BLaER1 (cell line): ENCODE data around the gene RFC2.

Experiments used
- H3K27ac ChIP-seq: shearing (Covaris generic); formaldehyde crosslinking; 2 replicates; pipeline ENCODE4 v1.8.1; 2022
- H3K27me3 ChIP-seq: shearing (Covaris generic); formaldehyde crosslinking; 2 replicates; pipeline ENCODE4 v1.8.1; 2022
- H3K36me3 ChIP-seq: shearing (Covaris generic); formaldehyde crosslinking; 2 replicates; pipeline ENCODE4 v1.8.1; 2022
- H3K4me1 ChIP-seq: shearing (Covaris generic); formaldehyde crosslinking; 2 replicates; pipeline ENCODE4 v1.8.1; 2022
- H3K4me2 ChIP-seq: shearing (Covaris generic); formaldehyde crosslinking; 2 replicates; pipeline ENCODE4 v1.8.1; 2022
- H3K4me3 ChIP-seq: shearing (Covaris generic); formaldehyde crosslinking; 2 replicates; pipeline ENCODE4 v1.8.1; 2022
- H3K9ac ChIP-seq: shearing (Covaris generic); formaldehyde crosslinking; 2 replicates; pipeline ENCODE4 v1.8.1; 2022
- H3K9me3 ChIP-seq: shearing (Covaris generic); formaldehyde crosslinking; 2 replicates; pipeline ENCODE4 v1.8.1; 2022
- H4K20me1 ChIP-seq: shearing (Covaris generic); formaldehyde crosslinking; 2 replicates; pipeline ENCODE4 v1.8.1; 2022
- Cebpa-rat ChIP-seq: shearing (Covaris generic); IDR thresholded peaks from 2 replicates; pipeline ENCODE4 v1.8.1; 2022

Gene RFC2

GRCh38 chr7:74284781-74285259, 30.6 kb upstream of the RFC2 start:
- peak overlapping the region; percentile 36 for H3K4me2 ChIP-seq
- H3K27me3 ChIP-seq = no peaks in the 10 kb centered on the region
- H3K36me3 ChIP-seq = no peaks in the 10 kb centered on the region
- H3K27ac ChIP-seq = no peak overlapping the region
- no peaks in the 10 kb centered on the region for H3K9me3 ChIP-seq
- H3K4me3 ChIP-seq = no peak overlapping the region
- peaks cover under 1% of the 10 kb centered on the region; the same call in 1 of the 2 replicates for H4K20me1 ChIP-seq
- TF ChIP-seq Cebpa-rat = no peak
- H3K4me1 ChIP-seq = peaks cover 62% of the 10 kb centered on the region
- H3K9ac ChIP-seq = no peak overlapping the region

- peaks cover 70% of the 10 kb centered on the region for H3K4me1 ChIP-seq
- no peaks in the 10 kb centered on the region for H3K36me3 ChIP-seq
- no peak overlapping the region for H3K27ac ChIP-seq
These were observed 29.8 kb upstream of the RFC2 start for GRCh38 chr7:74283858-74284447.

GRCh38 chr7:74282748-74283459, 28.7 kb upstream of the RFC2 start:
- H3K9ac ChIP-seq = no peak overlapping the region
- no peak for TF ChIP-seq Cebpa-rat
- H3K27me3 ChIP-seq = no peaks in the 10 kb centered on the region
- peaks cover 67% of the 10 kb centered on the region for H3K4me1 ChIP-seq
- no peaks in the 10 kb centered on the region for H3K36me3 ChIP-seq
- H3K27ac ChIP-seq = no peak overlapping the region
- H3K4me2 ChIP-seq = 0 out of 2 replicates have a peak overlapping the region, but pooled peaks have one; percentile 20
- H3K4me3 ChIP-seq = no peak overlapping the region
- no peaks in the 10 kb centered on the region for H3K9me3 ChIP-seq
- no peaks in the 10 kb centered on the region for H4K20me1 ChIP-seq

More at GRCh38 chr7:74283858-74284447, 29.8 kb upstream of the RFC2 start:
- no peak for TF ChIP-seq Cebpa-rat
- H3K4me3 ChIP-seq = no peak overlapping the region
- no peaks in the 10 kb centered on the region for H3K9me3 ChIP-seq
- no peaks in the 10 kb centered on the region for H3K27me3 ChIP-seq
- H3K4me2 ChIP-seq = peak overlapping the region; percentile 36
- H3K9ac ChIP-seq = no peak overlapping the region
- H4K20me1 ChIP-seq = no peaks in the 10 kb centered on the region

- H3K4me1 ChIP-seq = peaks cover 76% of the 10 kb centered on the region
These were observed 26.8 kb upstream of the RFC2 start for GRCh38 chr7:74280985-74281384.

GRCh38 chr7:74277636-74278035, 23.4 kb upstream of the RFC2 start:
- Histone ChIP-seq H3K9me3 (no peaks in the 10 kb centered on the region), H3K27ac (no peak overlapping the region), H3K4me3 (no peak overlapping the region), H3K4me1 (peaks cover 84% of the 10 kb centered on the region), H3K36me3 (no peaks in the 10 kb centered on the region), H3K27me3 (no peaks in the 10 kb centered on the region), H4K20me1 (no peaks in the 10 kb centered on the region), H3K4me2 (no peak overlapping the region), H3K9ac (no peak overlapping the region)
- no peak for TF ChIP-seq Cebpa-rat

More at GRCh38 chr7:74280985-74281384, 26.8 kb upstream of the RFC2 start:
- peak overlapping the region; percentile 9; the same call in 1 of the 2 replicates for H3K4me2 ChIP-seq
- 0 out of 2 replicates have a peak overlapping the region, but pooled peaks have one; percentile 26 for H3K27ac ChIP-seq
- H4K20me1 ChIP-seq = no peaks in the 10 kb centered on the region
- no peak overlapping the region for H3K4me3 ChIP-seq
- H3K36me3 ChIP-seq = no peaks in the 10 kb centered on the region
- H3K27me3 ChIP-seq = no peaks in the 10 kb centered on the region
- H3K9ac ChIP-seq = no peak overlapping the region
- H3K9me3 ChIP-seq = no peaks in the 10 kb centered on the region
- no peak for TF ChIP-seq Cebpa-rat

GRCh38 chr7:74275401-74275881, 21.2 kb upstream of the RFC2 start:
- Histone ChIP-seq H3K4me2 (peak overlapping the region; percentile 88), H3K27me3 (no peaks in the 10 kb centered on the region), H3K27ac (peak overlapping the region; percentile 67), H3K9me3 (no peaks in the 10 kb centered on the region), H3K9ac (no peak overlapping the region), H3K36me3 (no peaks in the 10 kb centered on the region), H3K4me1 (peaks cover 95% of the 10 kb centered on the region), H3K4me3 (no peak overlapping the region), H4K20me1 (no peaks in the 10 kb centered on the region)
- TF ChIP-seq Cebpa-rat = no peak

GRCh38 chr7:74272305-74273038, 18.3 kb upstream of the RFC2 start:
- peaks cover 94% of the 10 kb centered on the region for H3K4me1 ChIP-seq

GRCh38 chr7:74271742-74272141, 17.5 kb upstream of the RFC2 start:
- Histone ChIP-seq H3K9ac (peak overlapping the region; percentile 69), H3K4me3 (peak overlapping the region; percentile 51), H3K27ac (peak overlapping the region; percentile 85)

More at GRCh38 chr7:74272305-74273038, 18.3 kb upstream of the RFC2 start:
- Histone ChIP-seq H4K20me1 (no peaks in the 10 kb centered on the region), H3K27ac (peak overlapping the region; percentile 85), H3K4me2 (peak overlapping the region; percentile 88), H3K9me3 (no peaks in the 10 kb centered on the region), H3K36me3 (no peaks in the 10 kb centered on the region), H3K9ac (peak overlapping the region; percentile 69), H3K27me3 (no peaks in the 10 kb centered on the region), H3K4me3 (peak overlapping the region; percentile 51)
- TF ChIP-seq Cebpa-rat = no peak

GRCh38 chr7:74269757-74270277, 15.6 kb upstream of the RFC2 start:
- peaks cover 96% of the 10 kb centered on the region for H3K4me1 ChIP-seq
- H3K4me3 ChIP-seq = peak overlapping the region; percentile 67
- H3K36me3 ChIP-seq = no peaks in the 10 kb centered on the region
- peak overlapping the region; percentile 63; the same call in 1 of the 2 replicates for H3K9ac ChIP-seq
- peak overlapping the region; percentile 86 for H3K4me2 ChIP-seq
- H3K27me3 ChIP-seq = no peaks in the 10 kb centered on the region
- H4K20me1 ChIP-seq = no peaks in the 10 kb centered on the region
- H3K27ac ChIP-seq = no peak overlapping the region
- H3K9me3 ChIP-seq = no peaks in the 10 kb centered on the region
- TF ChIP-seq Cebpa-rat = no peak

More at GRCh38 chr7:74271742-74272141, 17.5 kb upstream of the RFC2 start:
- no peaks in the 10 kb centered on the region for H3K9me3 ChIP-seq
- peak overlapping the region; percentile 88 for H3K4me2 ChIP-seq
- no peak for TF ChIP-seq Cebpa-rat
- H3K27me3 ChIP-seq = no peaks in the 10 kb centered on the region
- H3K36me3 ChIP-seq = no peaks in the 10 kb centered on the region
- peaks cover 94% of the 10 kb centered on the region for H3K4me1 ChIP-seq
- H4K20me1 ChIP-seq = no peaks in the 10 kb centered on the region
